ENCODE measurements around the gene NFAT5. TPM values are rescaled to one million over a fixed set of nuclear protein-coding genes. Genes with fewer than 3 reads are reported as not detected.

Gene NFAT5
- total and polyA plus RNA-seq, 7 donors: 1.6 to 27.9 (median 18.8) TPM

- DNase-seq: no peak
- no peak overlapping the region for H3K4me3 ChIP-seq
- no peaks in the 10 kb centered on the region for H3K4me1 ChIP-seq
- intact Hi-C loops (cut with DNase I): no loop called here
- ATAC-seq: no peak
- no peaks in the 10 kb centered on the region for H3K9me3 ChIP-seq
- no peaks in the 10 kb centered on the region for H3K27me3 ChIP-seq (ENCODE audit: insufficient read depth in 3 of 3, low read length in 2 of 3)
- H3K36me3 ChIP-seq (ENCODE audit: insufficient read depth in 1 of 2, low read depth in 1 of 2): no peaks in the 10 kb centered on the region
- no peak for TF ChIP-seq CTCF (IDR thresholded peaks at IDR 0.05)
- H3K27ac ChIP-seq: no peak overlapping the region
Measured at GRCh38 chr16:69561901-69562300, 3.9 kb upstream of the NFAT5 start.

DNA sequence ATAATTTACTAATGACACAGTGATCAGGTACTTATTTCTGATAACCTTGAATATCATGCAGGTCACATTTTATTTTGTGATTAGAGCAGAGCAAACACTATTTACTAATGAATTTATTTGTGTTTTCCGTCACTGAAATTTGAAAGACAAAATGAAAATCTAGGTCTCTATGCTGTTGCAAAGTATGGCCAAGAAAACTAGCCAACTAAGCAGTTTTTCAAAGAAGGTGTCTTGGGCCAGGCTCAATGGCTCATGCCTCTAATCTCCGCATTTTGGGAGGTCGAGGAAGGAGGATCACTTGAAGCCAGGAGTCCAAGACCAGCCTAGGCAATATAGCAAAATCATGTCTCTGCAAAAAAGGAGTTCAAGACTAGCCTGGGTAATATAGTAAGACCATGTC, 3.0 kb upstream of the NFAT5 start:
- Histone ChIP-seq H3K4me3 (no peak overlapping the region), H3K4me1 (peaks cover 2% of the 10 kb centered on the region), H3K36me3 (ENCODE audit: insufficient read depth in 1 of 2, low read depth in 1 of 2) (no peaks in the 10 kb centered on the region), H3K27me3 (ENCODE audit: insufficient read depth in 3 of 3, low read length in 2 of 3) (no peaks in the 10 kb centered on the region), H3K9me3 (no peaks in the 10 kb centered on the region), H3K27ac (no peak overlapping the region)
- WGBS, 3 donors: 94 to 97% (median 96%) methylated on average over 3 of the region's 3 CpGs
- no peak for TF ChIP-seq CTCF (IDR thresholded peaks at IDR 0.05)
- no peak for DNase-seq
- intact Hi-C loops (cut with DNase I): no loop called here
- no peak for ATAC-seq

DNA sequence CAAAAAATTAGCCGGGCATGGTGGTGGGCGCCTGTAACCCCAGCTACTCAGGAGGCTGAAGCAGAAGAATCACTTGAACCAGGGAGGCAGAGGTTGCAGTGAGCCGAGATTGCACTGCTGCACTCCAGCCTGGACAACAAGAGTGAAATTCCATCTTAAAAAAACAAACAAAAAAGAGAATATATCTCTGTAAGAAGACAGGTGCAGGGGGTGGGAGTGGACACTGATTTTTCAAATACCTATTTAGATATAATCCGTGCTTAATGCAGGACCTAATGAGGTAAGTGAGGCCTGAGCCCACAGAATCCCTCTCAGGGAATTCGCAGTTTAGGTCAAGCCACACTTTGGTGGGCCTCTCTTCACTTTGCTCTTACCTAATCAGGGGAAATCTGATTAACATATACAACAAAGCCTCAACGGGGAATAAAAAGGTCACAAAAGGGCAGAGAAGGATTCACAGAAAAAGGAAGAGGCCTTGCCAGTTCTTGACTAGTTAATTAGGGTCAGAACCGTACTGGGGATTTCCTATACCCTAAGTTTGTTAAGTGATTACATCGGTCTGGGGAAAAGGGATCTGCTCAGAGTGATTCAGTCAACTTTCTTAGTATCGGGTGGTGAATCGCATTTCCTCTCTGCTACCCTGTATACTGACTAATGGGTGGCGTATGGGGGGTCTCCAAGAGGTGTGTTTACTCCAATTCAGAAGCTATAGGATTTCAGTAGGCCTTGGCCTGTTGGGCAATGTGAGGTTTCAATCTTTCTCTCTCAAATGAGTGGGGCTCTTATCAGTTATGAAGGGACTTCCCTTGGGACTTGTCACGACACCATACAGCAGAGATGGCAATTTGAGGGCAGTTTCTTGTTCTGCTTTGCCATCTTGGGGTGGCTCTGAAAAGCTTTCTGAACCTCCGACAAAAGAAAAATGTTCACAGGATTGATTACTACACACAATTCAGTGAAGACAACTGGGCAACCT, 1.9 kb upstream of the NFAT5 start:
- no peak for TF ChIP-seq CTCF (IDR thresholded peaks at IDR 0.05)
- Histone ChIP-seq H3K4me1 (peaks cover 13% of the 10 kb centered on the region), H3K27me3 (ENCODE audit: insufficient read depth in 3 of 3, low read length in 2 of 3) (no peaks in the 10 kb centered on the region), H3K27ac (peak overlapping the region; percentile 98), H3K4me3 (peak overlapping the region; percentile 93), H3K36me3 (ENCODE audit: insufficient read depth in 1 of 2, low read depth in 1 of 2) (peaks cover 0 to 6% of the 10 kb centered on the region in 2 donors), H3K9me3 (no peaks in the 10 kb centered on the region)
- no peak for DNase-seq
- 74 to 84% (median 81%) methylated on average over 13 of the region's 13 CpGs for WGBS, 3 donors
- intact Hi-C loops (cut with DNase I): loop anchor here in 1 of 2 donors (2.0 kb wide), 1 partner anchor 81 kb away; no protein-coding TSS in a partner anchor
- ATAC-seq: no peak

- peak overlapping the region; percentile 98 for H3K27ac ChIP-seq
- intact Hi-C loops (cut with DNase I): loop anchor here (2.0 to 5.0 kb wide), 4 partner anchors 52 to 168 kb away; no protein-coding TSS in a partner anchor
- peaks cover 0 to 8% of the 10 kb centered on the region in 2 donors for H3K36me3 ChIP-seq (ENCODE audit: insufficient read depth in 1 of 2, low read depth in 1 of 2)
- TF ChIP-seq CTCF (IDR thresholded peaks at IDR 0.05): no peak
- no peaks in the 10 kb centered on the region for H3K27me3 ChIP-seq (ENCODE audit: insufficient read depth in 3 of 3, low read length in 2 of 3)
- H3K4me1 ChIP-seq: peaks cover 24% of the 10 kb centered on the region
- ATAC-seq (peak in 1 of 4 donors; percentile 75), DNase-seq (no peak)
- H3K4me3 ChIP-seq: peak overlapping the region; percentile 93
- 5 to 7% (median 6%) methylated on average over 29 to 31 of the region's 31 CpGs for WGBS, 3 donors
- no peaks in the 10 kb centered on the region for H3K9me3 ChIP-seq
Measured at GRCh38 chr16:69564845-69565670, 708 bp upstream of the NFAT5 start.

All from psoas muscle (tissue), 8 donors.